Stimulated activated CD8-positive, alpha-beta memory T cell treated with anti-CD3 and anti-CD28 coated beads, Interleukin-15, amount 100 ng/mL, for 1 hour (primary cell): ENCODE data around the gene CERS1.

Source experiments
- DNase-seq: peaks from one replicate; pipeline ENCODE4 v3.0.0-alpha.2; 2020; ENCODE audit warnings: low read depth

The CERS1 gene

DNA sequence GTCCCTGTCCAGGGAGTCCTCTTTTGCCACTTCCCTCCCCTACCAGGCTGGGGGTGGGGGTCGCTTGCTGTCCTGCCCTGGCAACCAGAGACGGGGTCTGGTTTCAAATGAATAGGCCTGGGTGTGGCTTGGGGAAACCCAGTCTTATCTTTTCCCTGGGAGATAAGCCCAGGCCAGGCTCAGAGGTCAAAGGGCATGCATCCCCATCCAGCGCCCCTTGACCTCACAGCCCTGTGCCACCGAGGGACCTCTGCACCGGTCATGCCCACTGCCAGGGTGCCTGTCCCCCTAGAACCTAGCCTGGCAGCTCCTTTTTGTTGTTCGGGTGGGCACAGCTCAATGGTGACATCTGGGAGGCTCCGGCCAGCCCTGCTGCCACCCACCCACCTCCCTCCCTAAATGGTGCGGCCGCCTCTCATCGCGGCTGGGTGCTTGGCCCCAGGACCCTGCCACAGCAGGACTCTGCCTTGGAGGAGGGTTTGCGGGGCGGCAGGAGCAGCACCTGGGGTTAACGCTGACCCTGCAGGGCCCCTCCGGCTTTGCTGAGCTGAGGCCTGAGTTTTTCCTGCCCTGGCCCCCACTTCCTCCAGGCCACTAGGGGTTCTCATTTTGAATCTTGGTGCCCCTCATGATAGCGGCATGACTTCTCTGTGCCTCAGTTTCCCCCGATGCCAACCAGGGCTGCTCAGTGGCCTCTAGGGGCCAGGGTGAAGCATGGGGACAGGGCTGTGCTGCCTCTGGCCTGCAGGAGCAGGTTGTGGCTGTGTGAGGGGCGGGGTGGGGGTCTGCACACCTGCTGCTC is 2.9 kb upstream of the CERS1 start:
- no peak for DNase-seq

GRCh38 chr19:18898081-18898606 is 2.2 kb upstream of the CERS1 start:
- no peak for DNase-seq

- DNase-seq = no peak
Observed at GRCh38 chr19:18897094-18898029, 1.4 kb upstream of the CERS1 start.

- DNase-seq = no peak
Observed at GRCh38 chr19:18896421-18896841, 473 bp upstream of the CERS1 start.

GRCh38 chr19:18895038-18895823 is 727 bp downstream of the CERS1 start:
- DNase-seq = no peak

DNA sequence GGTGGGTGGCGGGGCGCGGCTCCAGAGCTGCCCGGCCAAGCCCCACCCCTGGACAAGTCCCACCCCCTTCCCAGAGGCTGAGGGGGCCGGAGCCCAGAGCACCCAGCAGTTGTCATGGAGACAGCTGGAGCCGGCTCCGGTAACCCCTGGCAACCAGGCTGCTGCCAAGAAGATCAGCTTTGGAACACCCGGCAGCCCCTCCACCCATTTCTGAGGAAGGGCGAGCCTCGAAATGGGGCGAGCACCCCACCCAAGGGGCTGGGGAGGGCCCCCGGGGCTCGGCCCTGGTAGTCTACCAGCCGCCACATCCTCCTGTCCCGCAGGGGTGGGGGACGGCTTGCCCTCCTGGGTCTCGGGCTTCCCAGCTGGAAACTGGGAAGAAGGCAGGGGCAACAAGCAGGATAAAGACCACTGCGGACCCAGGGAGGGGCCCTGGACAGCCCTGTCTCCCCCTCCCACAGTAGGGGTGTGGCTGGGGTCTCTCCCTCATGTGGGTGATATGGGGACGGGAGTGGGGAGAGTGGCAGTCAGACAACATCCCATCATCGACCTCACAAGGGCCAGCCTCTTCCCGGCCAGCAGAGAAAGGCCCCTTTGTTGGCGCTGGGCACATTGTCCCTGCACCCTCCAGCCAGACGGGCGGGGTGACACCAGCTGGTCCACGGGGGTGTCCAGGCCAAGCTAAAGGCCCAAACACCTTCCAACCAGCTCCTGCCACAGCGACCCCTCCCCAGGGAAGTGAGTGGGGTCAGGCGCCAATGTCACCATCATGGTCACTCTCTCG is 1.5 kb downstream of the CERS1 start:
- DNase-seq = no peak

DNA sequence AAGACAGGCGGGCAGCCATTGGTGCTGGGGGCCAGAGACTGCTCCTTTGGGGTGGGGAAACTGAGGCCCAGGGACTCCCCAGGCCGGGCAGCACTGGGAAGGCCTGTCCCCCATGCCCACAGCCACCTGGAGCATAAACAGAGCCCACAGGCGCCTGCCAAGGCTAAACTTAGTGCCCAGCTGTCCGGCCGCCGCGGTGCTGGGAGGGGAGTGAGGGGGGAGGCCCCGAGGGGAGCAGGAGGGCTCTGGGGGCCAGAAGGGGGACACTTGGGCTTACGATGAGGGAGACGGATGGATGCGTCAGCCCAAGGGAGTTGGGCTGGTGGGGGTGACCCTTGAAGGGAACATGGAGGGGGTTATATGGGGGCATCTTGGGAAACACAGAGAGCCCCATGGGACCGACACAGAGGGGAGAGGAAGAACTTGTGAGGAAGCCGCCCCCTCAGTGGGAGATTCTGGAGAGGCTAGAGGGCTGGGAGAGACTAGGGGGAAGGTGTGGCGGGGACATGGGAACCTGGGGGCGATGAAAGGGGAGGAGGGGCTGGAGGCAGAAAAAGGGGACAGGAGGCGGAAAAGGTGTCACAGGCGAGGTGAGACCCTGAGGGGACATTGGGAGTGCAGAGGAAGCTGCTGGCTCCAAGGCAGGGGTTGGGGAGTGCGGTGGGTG is 2.2 kb downstream of the CERS1 start:
- DNase-seq = no peak

GRCh38 chr19:18889949-18890745 is 5.8 kb downstream of the CERS1 start:
- no peak for DNase-seq

- no peak for DNase-seq
Observed at GRCh38 chr19:18886972-18887371, 9.0 kb downstream of the CERS1 start.

DNA sequence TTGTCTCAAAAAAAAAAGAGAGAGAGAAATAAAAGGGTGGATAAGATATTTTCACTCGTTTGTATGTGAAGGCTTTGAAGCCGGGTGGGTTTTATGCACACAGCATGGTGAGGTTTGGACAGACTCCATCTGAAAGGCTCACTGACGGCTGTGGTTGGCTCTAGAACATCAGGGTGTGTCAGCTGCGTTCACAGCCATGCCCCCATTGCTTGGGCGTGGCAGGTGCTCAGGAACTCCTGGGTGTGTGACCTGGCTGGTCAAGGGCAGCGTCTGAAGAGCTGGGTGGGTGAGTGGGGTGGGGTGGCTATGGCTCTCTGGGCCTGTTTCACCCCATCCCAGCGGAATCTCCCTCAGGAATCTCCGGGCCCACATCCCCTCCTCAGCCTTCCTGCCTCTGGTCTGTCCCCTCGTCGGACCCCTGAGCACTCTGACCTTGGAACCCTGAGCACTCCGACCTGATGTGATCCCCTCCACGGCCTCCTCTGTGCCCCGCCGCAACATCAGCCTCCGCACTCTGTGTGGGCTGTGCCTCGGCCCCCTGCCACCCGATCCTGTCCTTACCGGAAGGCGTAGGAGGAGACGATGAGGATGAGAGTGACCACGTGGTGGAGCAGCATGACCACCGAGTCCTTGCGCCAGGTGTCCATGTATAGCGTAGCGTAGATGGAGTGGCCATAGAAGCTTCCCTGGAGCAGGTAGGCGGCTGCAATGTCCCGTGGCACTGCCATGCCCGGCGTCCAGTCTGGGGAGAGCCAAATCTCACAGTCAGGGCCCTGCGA is 12.2 kb downstream of the CERS1 start:
- no peak for DNase-seq

- no peak for DNase-seq
Observed at GRCh38 chr19:18881491-18881890, 14.5 kb downstream of the CERS1 start.

DNA sequence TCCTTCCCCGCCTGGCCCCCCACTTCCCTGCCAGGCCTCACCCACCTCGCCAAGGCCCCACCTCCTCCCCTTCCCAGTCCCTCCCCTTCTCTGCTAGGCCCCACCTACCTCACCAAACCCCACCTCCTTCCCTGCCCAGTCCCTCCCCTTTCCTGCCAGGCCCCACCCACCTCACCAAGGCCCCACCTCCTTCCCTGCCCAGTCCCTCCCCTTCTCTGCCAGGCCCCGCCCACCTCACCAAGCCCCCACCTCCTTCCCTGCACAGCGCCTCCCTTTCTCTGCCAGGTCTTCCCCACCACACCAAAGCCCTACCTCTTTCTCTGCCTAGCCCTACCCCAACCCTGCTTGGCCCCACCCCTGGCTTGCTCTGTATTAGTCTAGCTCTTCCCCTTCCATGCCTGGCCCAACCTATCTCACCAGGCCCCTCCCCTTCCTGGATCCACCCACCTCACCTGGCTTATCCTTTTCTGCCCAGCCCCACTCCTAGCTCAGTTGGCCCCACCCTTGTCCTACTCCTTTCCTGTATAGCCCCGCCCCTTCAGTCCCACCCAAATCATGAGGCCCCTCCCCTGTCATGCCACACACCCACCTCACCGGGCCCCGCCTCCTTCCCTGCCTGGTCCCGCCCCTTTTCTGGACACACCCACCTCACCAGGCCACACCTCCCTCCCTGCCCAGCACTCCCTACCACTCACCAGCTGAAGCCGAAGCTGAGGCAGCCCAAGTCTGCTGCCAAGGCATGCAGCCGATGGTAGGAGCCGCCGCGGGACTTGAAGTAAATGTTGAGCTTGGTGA is 16.2 kb downstream of the CERS1 start:
- no peak for DNase-seq

- no peak for DNase-seq
Observed at GRCh38 chr19:18878858-18879578, 16.9 kb downstream of the CERS1 start.

DNA sequence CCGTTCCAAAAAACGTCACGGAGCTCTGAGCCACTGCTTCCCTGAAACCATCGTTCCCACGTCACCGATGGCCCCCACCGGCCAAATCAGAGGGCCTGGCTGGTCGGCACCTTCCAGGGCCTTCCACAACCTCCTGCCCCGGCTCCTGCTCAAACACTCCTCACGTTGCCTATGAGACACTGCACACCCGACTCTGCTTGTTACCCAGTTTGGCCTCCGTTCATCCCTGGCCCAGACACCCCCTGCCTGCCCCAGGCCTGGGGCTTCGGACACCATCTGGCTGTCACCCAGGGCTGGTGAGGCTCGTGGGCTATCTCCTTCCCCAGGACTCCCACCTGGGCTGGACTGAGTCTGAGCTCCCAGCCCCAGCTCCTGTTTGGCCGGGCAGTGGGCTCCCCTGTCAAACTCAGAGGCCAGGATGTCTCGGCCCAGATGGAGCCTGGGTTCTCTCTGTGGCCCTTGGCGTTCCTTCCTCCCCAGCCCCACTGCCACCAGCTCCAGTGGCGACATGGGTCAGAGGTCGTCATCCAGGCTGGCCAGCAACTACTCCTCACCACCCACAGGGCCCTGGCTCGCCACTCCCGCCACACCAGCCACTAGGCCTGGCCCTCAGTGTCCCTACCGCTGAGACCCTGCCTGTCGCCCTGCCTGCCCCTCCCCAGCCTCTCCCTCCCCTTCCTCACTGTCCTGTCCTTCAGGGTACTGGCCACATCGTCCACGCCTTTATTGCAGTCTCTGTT is 17.7 kb downstream of the CERS1 start:
- DNase-seq = no peak

DNA sequence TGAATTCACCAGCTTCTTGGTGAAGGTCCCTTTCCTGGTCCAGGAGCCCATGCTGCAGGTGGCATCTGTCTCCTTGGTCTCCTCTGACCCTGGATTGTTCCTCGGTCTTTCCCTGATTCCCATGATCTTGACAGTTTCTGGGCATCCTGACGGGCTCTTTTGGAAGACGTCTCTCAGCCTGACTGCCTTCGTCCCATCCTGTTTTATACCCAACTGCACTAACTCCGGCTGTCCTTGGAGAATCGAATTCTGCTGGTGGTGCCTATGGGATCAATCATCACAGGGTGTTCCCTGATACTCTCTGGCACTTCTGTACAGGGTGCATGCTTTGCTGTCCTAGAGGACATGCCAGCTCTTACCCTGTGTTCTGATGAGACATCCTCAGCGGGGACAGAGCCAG is 19.1 kb downstream of the CERS1 start:
- DNase-seq = no peak

DNA sequence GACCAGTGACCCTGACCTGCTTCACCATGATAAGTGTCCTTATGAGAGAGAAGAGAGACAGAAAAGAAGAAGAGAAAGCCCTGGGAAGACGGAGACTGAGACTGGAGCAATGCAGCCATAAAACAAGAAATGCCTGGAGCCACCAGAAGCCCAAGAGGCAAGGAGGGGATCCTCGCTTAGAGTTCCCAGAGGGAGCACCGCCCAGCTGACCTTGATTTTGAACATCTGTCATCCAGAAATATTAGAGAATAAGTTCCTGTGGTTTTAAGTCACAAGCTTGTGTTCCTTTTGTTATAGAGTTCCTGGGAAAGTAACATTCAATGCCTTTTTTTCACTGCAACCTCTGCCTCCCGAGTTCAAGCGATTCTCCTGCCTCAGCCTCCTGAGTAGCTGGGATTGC is 20.2 kb downstream of the CERS1 start:
- DNase-seq = no peak

DNA sequence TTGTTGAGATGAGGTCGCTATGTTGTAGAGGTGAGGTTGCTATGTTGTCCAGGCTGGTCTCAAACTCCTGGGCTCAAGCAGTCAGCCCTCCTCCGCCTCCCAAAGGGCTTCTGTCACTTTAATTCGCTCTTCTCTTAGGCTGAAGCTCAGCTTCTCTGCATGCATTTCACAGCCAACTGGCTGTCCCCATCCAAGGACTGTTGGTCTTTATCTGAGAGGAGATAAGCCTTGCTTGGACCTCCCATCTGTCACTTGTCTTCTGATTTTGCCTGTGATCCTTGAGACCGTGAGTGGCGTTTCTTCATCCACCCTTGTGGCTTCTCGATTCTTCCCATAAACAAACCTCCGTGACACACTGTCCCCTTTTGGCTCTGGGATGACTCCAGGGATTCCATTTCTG is 24.4 kb downstream of the CERS1 start:
- no peak for DNase-seq
